ENCODE data around the gene C20orf204.
"Not testable (repeated sequence)": the region's sequence is repeated elsewhere in the genome, so short reads cannot be mapped to it uniquely, and the experiment has no call there.

Gene C20orf204

GRCh38 chr20:64035933-64036345, at the start of gene C20orf204:
C20orf204 (plus strand) TSS chr20:64036182; CDS start chr20:64036324, 142 bp downstream.
- in situ Hi-C loops (cut with HindIII; ENCODE audit: low sequenced_read_pairs) = no loop called here

- in situ Hi-C loops (cut with HindIII; ENCODE audit: low sequenced_read_pairs) = loop anchor here (10.0 kb wide), 1 partner anchor 144 kb away; no protein-coding TSS in a partner anchor
Observed at GRCh38 chr20:64000906-64001305, 35.1 kb upstream of the C20orf204 start.

GRCh38 chr20:64001607-64002011, 34.4 kb upstream of the C20orf204 start:
- in situ Hi-C loops (cut with HindIII; ENCODE audit: low sequenced_read_pairs) = loop anchor here (10.0 kb wide), 1 partner anchor 143 kb away; no protein-coding TSS in a partner anchor

- in situ Hi-C loops (cut with HindIII; ENCODE audit: low sequenced_read_pairs) = loop anchor here (10.0 kb wide), 1 partner anchor 141 kb away; no protein-coding TSS in a partner anchor
Observed at GRCh38 chr20:64003960-64004725, 31.8 kb upstream of the C20orf204 start.

GRCh38 chr20:64005394-64005793, 30.6 kb upstream of the C20orf204 start:
- in situ Hi-C loops (cut with HindIII; ENCODE audit: low sequenced_read_pairs) = loop anchor here (10.0 kb wide), 1 partner anchor 139 kb away; no protein-coding TSS in a partner anchor

GRCh38 chr20:64006490-64006889, 29.5 kb upstream of the C20orf204 start:
- in situ Hi-C loops (cut with HindIII; ENCODE audit: low sequenced_read_pairs) = loop anchor here (10.0 kb wide), 1 partner anchor 138 kb away; no protein-coding TSS in a partner anchor

- in situ Hi-C loops (cut with HindIII; ENCODE audit: low sequenced_read_pairs) = loop anchor here (10.0 kb wide), 1 partner anchor 138 kb away; no protein-coding TSS in a partner anchor
Observed at GRCh38 chr20:64006902-64007301, 29.1 kb upstream of the C20orf204 start.

GRCh38 chr20:64009811-64010387, 26.1 kb upstream of the C20orf204 start:
- in situ Hi-C loops (cut with HindIII; ENCODE audit: low sequenced_read_pairs) = loop anchor here (10.0 kb wide), 1 partner anchor 135 kb away; no protein-coding TSS in a partner anchor

- in situ Hi-C loops (cut with HindIII; ENCODE audit: low sequenced_read_pairs) = no loop called here
Observed at GRCh38 chr20:64010711-64011237, 25.2 kb upstream of the C20orf204 start.

GRCh38 chr20:64011366-64011779, 24.6 kb upstream of the C20orf204 start:
- in situ Hi-C loops (cut with HindIII; ENCODE audit: low sequenced_read_pairs) = no loop called here

GRCh38 chr20:64012385-64013154, 23.4 kb upstream of the C20orf204 start:
- in situ Hi-C loops (cut with HindIII; ENCODE audit: low sequenced_read_pairs) = not testable (repeated sequence)

- in situ Hi-C loops (cut with HindIII; ENCODE audit: low sequenced_read_pairs) = no loop called here
Observed at GRCh38 chr20:64015635-64016034, 20.3 kb upstream of the C20orf204 start.

- in situ Hi-C loops (cut with HindIII; ENCODE audit: low sequenced_read_pairs) = no loop called here
Observed at GRCh38 chr20:64021124-64021975, 14.6 kb upstream of the C20orf204 start.

GRCh38 chr20:64022671-64023360, 13.2 kb upstream of the C20orf204 start:
- in situ Hi-C loops (cut with HindIII; ENCODE audit: low sequenced_read_pairs) = no loop called here

GRCh38 chr20:64023361-64024140, 12.4 kb upstream of the C20orf204 start:
- in situ Hi-C loops (cut with HindIII; ENCODE audit: low sequenced_read_pairs) = no loop called here

- in situ Hi-C loops (cut with HindIII; ENCODE audit: low sequenced_read_pairs) = no loop called here
Observed at GRCh38 chr20:64024141-64024990, 11.6 kb upstream of the C20orf204 start.

GRCh38 chr20:64025101-64025825, 10.7 kb upstream of the C20orf204 start:
- in situ Hi-C loops (cut with HindIII; ENCODE audit: low sequenced_read_pairs) = no loop called here
